ENCODE results near the gene PSMB11.

GRCh38 chr14:23008831-23009230 lies 33.2 kb upstream of the PSMB11 start:
- no peak for TF ChIP-seq CTCF (IDR thresholded peaks at IDR 0.05)
- no peak for TF ChIP-seq POLR2A (IDR thresholded peaks at IDR 0.05)
- TF ChIP-seq POLR2AphosphoS5 (IDR thresholded peaks at IDR 0.05), result no peak
